ENCODE measurements around the gene GPR31.

GPR31 gene

DNA sequence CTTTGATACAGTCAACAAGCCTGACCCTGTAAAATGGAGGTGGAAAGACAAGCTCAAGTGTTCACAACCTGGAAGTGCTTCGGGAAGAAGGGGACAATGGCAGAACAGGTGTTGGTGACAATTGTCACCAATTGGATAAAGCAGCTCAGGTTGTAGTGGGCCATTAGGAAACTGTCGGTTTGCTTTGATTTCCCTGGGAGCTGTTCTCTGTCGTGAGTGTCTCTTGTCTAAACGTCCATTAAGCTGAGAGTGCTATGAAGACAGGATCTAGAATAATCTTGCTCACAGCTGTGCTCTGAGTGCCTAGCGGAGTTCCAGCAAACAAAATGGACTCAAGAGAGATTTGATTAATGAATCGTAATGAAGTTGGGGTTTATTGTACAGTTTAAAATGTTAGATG, 19.9 kb downstream of the GPR31 start:
- DNase-seq (ENCODE audit: low read depth): no peak

DNA sequence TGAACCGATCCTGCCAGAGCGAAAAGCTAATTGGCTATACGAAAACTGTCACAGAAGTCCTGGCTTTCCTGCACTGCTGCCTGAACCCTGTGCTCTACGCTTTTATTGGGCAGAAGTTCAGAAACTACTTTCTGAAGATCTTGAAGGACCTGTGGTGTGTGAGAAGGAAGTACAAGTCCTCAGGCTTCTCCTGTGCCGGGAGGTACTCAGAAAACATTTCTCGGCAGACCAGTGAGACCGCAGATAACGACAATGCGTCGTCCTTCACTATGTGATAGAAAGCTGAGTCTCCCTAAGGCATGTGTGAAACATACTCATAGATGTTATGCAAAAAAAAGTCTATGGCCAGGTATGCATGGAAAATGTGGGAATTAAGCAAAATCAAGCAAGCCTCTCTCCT, 20.7 kb downstream of the GPR31 start:
- DNase-seq (ENCODE audit: low read depth): no peak

- no peak for DNase-seq (ENCODE audit: low read depth)
Observed at GRCh38 chr6:167136376-167136775, 21.4 kb downstream of the GPR31 start.

GRCh38 chr6:167134448-167135328, 23.1 kb downstream of the GPR31 start:
- no peak for DNase-seq (ENCODE audit: low read depth)

GRCh38 chr6:167130712-167131684, 26.8 kb downstream of the GPR31 start:
- no peak for DNase-seq (ENCODE audit: low read depth)

- DNase-seq (ENCODE audit: low read depth): no peak
Observed at GRCh38 chr6:167130008-167130677, 27.6 kb downstream of the GPR31 start.

DNA sequence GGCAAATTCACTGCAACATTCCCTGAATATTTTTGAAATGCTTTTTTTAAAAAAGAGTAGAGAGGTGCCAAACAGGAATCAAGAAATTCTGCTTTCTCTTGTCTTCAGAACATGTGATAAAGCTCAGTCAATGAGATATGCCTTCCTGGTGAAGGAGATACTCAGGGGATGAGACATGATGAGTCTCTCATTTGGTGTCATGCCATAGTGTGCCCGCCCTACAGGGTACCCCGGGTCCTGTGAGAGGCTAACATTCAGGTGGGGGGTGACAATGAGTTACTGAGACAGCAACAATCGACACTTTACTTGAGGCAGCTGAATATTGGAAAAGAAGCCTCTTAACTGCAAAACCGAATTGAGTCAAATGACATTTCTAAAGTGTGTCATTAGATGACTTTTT, 28.2 kb downstream of the GPR31 start:
- no peak for DNase-seq (ENCODE audit: low read depth)

GRCh38 chr6:167129159-167129558, 28.6 kb downstream of the GPR31 start:
- no peak for DNase-seq (ENCODE audit: low read depth)

GRCh38 chr6:167127785-167128531, 29.8 kb downstream of the GPR31 start:
- DNase-seq (ENCODE audit: low read depth): no peak

- DNase-seq (ENCODE audit: low read depth): no peak
Observed at GRCh38 chr6:167125855-167126349, 31.9 kb downstream of the GPR31 start.

- DNase-seq (ENCODE audit: low read depth): no peak
Observed at GRCh38 chr6:167125410-167125809, 32.4 kb downstream of the GPR31 start.

GRCh38 chr6:167124753-167125152, 33.0 kb downstream of the GPR31 start:
- no peak for DNase-seq (ENCODE audit: low read depth)

- no peak for DNase-seq (ENCODE audit: low read depth)
Observed at GRCh38 chr6:167122827-167123657, 34.7 kb downstream of the GPR31 start, which contains the start of gene CCR6. CCR6 (plus strand) TSS chr6:167123096; CDS start chr6:167136135, 13,039 bp downstream.

- no peak for DNase-seq (ENCODE audit: low read depth)
Observed at GRCh38 chr6:167122041-167122826, 35.5 kb downstream of the GPR31 start.

GRCh38 chr6:167121335-167121841, 36.4 kb downstream of the GPR31 start:
- no peak for DNase-seq (ENCODE audit: low read depth)

GRCh38 chr6:167120583-167120903, 37.2 kb downstream of the GPR31 start:
- no peak for DNase-seq (ENCODE audit: low read depth)

GRCh38 chr6:167119670-167120582, 37.9 kb downstream of the GPR31 start:
- DNase-seq (ENCODE audit: low read depth): no peak

GRCh38 chr6:167118839-167119238, 38.9 kb downstream of the GPR31 start:
- DNase-seq (ENCODE audit: low read depth): no peak

Data from stimulated activated CD8-positive, alpha-beta memory T cell treated with anti-CD3 and anti-CD28 coated beads, Interleukin-12 subunit alpha, Interleukin-12 subunit beta, amount 100 ng/mL, for 4 hours (primary cell).